Breast epithelium (tissue), 4 donors: ENCODE results near the gene NSD2. TPM values are rescaled to one million over a fixed set of nuclear protein-coding genes. Genes with fewer than 3 reads are reported as not detected.
A peak's percentile ranks its signal among the peaks of the same experiment; 100 is the strongest.

Experiments
- DNase-seq, 2 donors: peaks; one replicate each; pipeline ENCODE4 v3.0.0-alpha.2; 2019; ENCODE audit warnings: low spot score in 2 of 2
- H3K27ac ChIP-seq, 2 donors: fragments of 200-600 bp; sonication (generic) in 1 of 2; one replicate each; pipeline ENCODE4 v1.5.1; 2016 to 2019; ENCODE audit warnings: mild to moderate bottlenecking in 1 of 2
- H3K27me3 ChIP-seq, 2 donors: fragments of 200-600 bp; sonication (generic) in 1 of 2; one replicate each; pipeline versions ENCODE4 v1.5.1 to v1.6.0; 2017 to 2019; ENCODE audit warnings: control low read depth in 1 of 2, mild to moderate bottlenecking in 1 of 2
- H3K36me3 ChIP-seq: fragments of 200-600 bp; one replicate; pipeline ENCODE4 v1.5.1; 2019
- H3K4me1 ChIP-seq, 2 donors: fragments of 200-600 bp; sonication (generic); one replicate each; pipeline ENCODE4 v1.5.1; 2016 to 2019; ENCODE audit warnings: control low read depth in 1 of 2
- H3K4me3 ChIP-seq, 3 donors: fragments of 200-600 bp; sonication (generic); 1 replicate in 2 of 3; 2 replicates in 1 of 3; pipeline ENCODE4 v1.5.1; 2016 to 2019; ENCODE audit warnings: mild to moderate bottlenecking in 3 of 3, moderate library complexity in 2 of 3
- H3K9me3 ChIP-seq, 2 donors: fragments of 200-600 bp; sonication (generic) in 1 of 2; one replicate each; pipeline ENCODE4 v1.5.1; 2016 to 2019; ENCODE audit warnings: control low read depth in 1 of 2
- CTCF ChIP-seq, 3 donors: fragments of 450-650 bp; IDR thresholded peaks; one replicate each; pipeline ENCODE4 v1.5.1; 2016 to 2017; ENCODE audit warnings: antibody characterized with exemption in 3 of 3, mild to moderate bottlenecking in 3 of 3, moderate library complexity in 3 of 3
- POLR2A ChIP-seq: fragments of 450-650 bp; IDR thresholded peaks from one replicate; pipeline ENCODE4 v1.6.1; 2016; ENCODE audit warnings: antibody characterized with exemption, mild to moderate bottlenecking, moderate library complexity
- POLR2AphosphoS5 ChIP-seq, 3 donors: sonication (generic); formaldehyde crosslinking; IDR thresholded peaks; one replicate each; pipeline ENCODE4 v1.6.1; 2017; ENCODE audit warnings: antibody characterized with exemption in 3 of 3
- intact Hi-C: fragments of 100-400 bp; cut with DNase I; formaldehyde crosslinking; loops from one replicate; pipeline ENCODE4 v1.15.1; 2023; ENCODE audit warnings: low total_unique reads
- total RNA-seq, 3 donors: library from RNA; depleted of rRNA; stranded (reverse); fragments of >200 nt; gene quantifications; one replicate each; pipeline ENCODE4 v1.1.0, GENCODE V29; 2016

The NSD2 gene
- total RNA-seq, 3 donors from 2014 or later, result 24.6 to 36.7 (median 30.8) TPM

GRCh38 chr4:1896658-1896991 lies 25.4 kb downstream of the NSD2 start:
- H3K36me3 ChIP-seq, result no peaks in the 10 kb centered on the region
- H3K27me3 ChIP-seq, result no peaks in the 10 kb centered on the region
- no peaks in the 10 kb centered on the region for H3K4me1 ChIP-seq
- no peak overlapping the region for H3K4me3 ChIP-seq
- intact Hi-C loops, result no loop called here
- TF ChIP-seq CTCF (IDR thresholded peaks at IDR 0.05), result no peak
- no peak for TF ChIP-seq POLR2AphosphoS5 (IDR thresholded peaks at IDR 0.05)
- TF ChIP-seq POLR2A, result no peak
- DNase-seq, result no peak
- no peaks in the 10 kb centered on the region for H3K9me3 ChIP-seq
- no peak overlapping the region for H3K27ac ChIP-seq

GRCh38 chr4:1898007-1898406 lies 26.8 kb downstream of the NSD2 start:
- H3K4me1 ChIP-seq, result no peaks in the 10 kb centered on the region
- intact Hi-C loops, result no loop called here
- no peak overlapping the region for H3K27ac ChIP-seq
- H3K9me3 ChIP-seq, result no peaks in the 10 kb centered on the region
- DNase-seq, result no peak
- no peak overlapping the region for H3K4me3 ChIP-seq
- H3K36me3 ChIP-seq, result no peaks in the 10 kb centered on the region
- H3K27me3 ChIP-seq, result no peaks in the 10 kb centered on the region
- TF ChIP-seq POLR2AphosphoS5 (IDR thresholded peaks at IDR 0.05) (no peak), CTCF (IDR thresholded peaks at IDR 0.05) (no peak), POLR2A (no peak)

- H3K4me3 ChIP-seq, result no peak overlapping the region
- TF ChIP-seq POLR2AphosphoS5 (IDR thresholded peaks at IDR 0.05), result no peak
- no peak for TF ChIP-seq CTCF (IDR thresholded peaks at IDR 0.05)
- TF ChIP-seq POLR2A, result no peak
- no peaks in the 10 kb centered on the region for H3K9me3 ChIP-seq
- intact Hi-C loops, result no loop called here
- no peaks in the 10 kb centered on the region for H3K4me1 ChIP-seq
- H3K27ac ChIP-seq, result no peak overlapping the region
- H3K27me3 ChIP-seq, result no peaks in the 10 kb centered on the region
- H3K36me3 ChIP-seq, result no peaks in the 10 kb centered on the region
- DNase-seq, result no peak
Measured at GRCh38 chr4:1898681-1899080, 27.5 kb downstream of the NSD2 start.

GRCh38 chr4:1899149-1900086 lies 28.2 kb downstream of the NSD2 start:
- peak; percentile 40 to 71 for DNase-seq

More at GRCh38 chr4:1899149-1900086, 28.2 kb downstream of the NSD2 start:
- intact Hi-C loops, result loop anchor here (10.0 kb wide), 1 partner anchor 145 kb away; no protein-coding TSS in a partner anchor
- Histone ChIP-seq H3K9me3 (no peaks in the 10 kb centered on the region), H3K36me3 (no peaks in the 10 kb centered on the region), H3K27me3 (no peaks in the 10 kb centered on the region), H3K4me3 (no peak overlapping the region), H3K27ac (no peak overlapping the region), H3K4me1 (no peaks in the 10 kb centered on the region)
- TF ChIP-seq CTCF (IDR thresholded peaks at IDR 0.05) (peak; percentile 87 to 91 (median 89)), POLR2A (no peak)
